ENCODE data around the gene CAMTA1. TPM values are rescaled to one million over a fixed set of nuclear protein-coding genes. Genes with fewer than 3 reads are reported as not detected.

Gene CAMTA1
- total and polyA plus RNA-seq, 4 donors, result 18.0 to 93.5 (median 35.8) TPM

DNA sequence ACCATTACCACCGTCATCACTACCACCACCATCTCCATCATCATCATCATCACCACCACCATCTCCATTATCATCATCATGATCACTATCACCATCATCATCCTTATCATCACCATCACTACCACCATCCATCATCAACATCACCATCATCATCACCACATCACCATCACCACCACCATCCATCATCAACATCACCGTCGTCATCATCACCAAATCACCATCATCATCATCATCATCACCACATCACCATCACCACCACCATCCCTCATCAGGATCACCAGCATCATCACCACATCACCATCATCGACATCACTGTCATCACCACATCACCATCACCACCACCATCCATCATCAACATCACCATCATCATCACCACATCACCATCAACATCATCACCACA, 782.8 kb downstream of the CAMTA1 start:
- Histone ChIP-seq H3K9ac (ENCODE audit: low read depth in 1 of 2, low read length in 2 of 2) (no peak overlapping the region), H3K4me1 (ENCODE audit: control insufficient read depth in 4 of 4, insufficient read depth in 4 of 4, low read length in 3 of 4) (peaks cover 3 to 21% (median 15%) of the 10 kb centered on the region in 4 donors), H3K9me3 (ENCODE audit: control insufficient read depth in 4 of 4, low read length in 3 of 4) (no peaks in the 10 kb centered on the region), H3K27ac (ENCODE audit: low read depth in 1 of 2, low read length in 2 of 2) (no peak overlapping the region), H3K36me3 (ENCODE audit: control insufficient read depth in 4 of 4, insufficient read depth in 3 of 4, low read depth in 1 of 4, low read length in 3 of 4) (no peaks in the 10 kb centered on the region), H3K27me3 (ENCODE audit: control insufficient read depth in 4 of 4, insufficient read depth in 4 of 4, low read length in 3 of 4) (no peaks in the 10 kb centered on the region), H3K4me3 (ENCODE audit: low read depth in 1 of 3, low read length in 3 of 3) (no peak overlapping the region)
- no peak for TF ChIP-seq ATF3 (IDR thresholded peaks at IDR 0.05)
- TF ChIP-seq, protein P1, sequence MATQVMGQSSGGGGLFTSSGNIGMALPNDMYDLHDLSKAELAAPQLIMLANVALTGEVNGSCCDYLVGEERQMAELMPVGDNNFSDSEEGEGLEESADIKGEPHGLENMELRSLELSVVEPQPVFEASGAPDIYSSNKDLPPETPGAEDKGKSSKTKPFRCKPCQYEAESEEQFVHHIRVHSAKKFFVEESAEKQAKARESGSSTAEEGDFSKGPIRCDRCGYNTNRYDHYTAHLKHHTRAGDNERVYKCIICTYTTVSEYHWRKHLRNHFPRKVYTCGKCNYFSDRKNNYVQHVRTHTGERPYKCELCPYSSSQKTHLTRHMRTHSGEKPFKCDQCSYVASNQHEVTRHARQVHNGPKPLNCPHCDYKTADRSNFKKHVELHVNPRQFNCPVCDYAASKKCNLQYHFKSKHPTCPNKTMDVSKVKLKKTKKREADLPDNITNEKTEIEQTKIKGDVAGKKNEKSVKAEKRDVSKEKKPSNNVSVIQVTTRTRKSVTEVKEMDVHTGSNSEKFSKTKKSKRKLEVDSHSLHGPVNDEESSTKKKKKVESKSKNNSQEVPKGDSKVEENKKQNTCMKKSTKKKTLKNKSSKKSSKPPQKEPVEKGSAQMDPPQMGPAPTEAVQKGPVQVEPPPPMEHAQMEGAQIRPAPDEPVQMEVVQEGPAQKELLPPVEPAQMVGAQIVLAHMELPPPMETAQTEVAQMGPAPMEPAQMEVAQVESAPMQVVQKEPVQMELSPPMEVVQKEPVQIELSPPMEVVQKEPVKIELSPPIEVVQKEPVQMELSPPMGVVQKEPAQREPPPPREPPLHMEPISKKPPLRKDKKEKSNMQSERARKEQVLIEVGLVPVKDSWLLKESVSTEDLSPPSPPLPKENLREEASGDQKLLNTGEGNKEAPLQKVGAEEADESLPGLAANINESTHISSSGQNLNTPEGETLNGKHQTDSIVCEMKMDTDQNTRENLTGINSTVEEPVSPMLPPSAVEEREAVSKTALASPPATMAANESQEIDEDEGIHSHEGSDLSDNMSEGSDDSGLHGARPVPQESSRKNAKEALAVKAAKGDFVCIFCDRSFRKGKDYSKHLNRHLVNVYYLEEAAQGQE (IDR thresholded peaks at IDR 0.05), result no peak
- TF ChIP-seq ZBTB33 (IDR thresholded peaks at IDR 0.05), result no peak
- no peak for TF ChIP-seq JUND (IDR thresholded peaks at IDR 0.05)
- no peak for TF ChIP-seq NR2F2 (IDR thresholded peaks at IDR 0.05)
- TF ChIP-seq YY1 (IDR thresholded peaks at IDR 0.05), result no peak
- no peak for TF ChIP-seq RXRA (IDR thresholded peaks at IDR 0.05)
- no peak for TF ChIP-seq GABPA (IDR thresholded peaks at IDR 0.05 in 1 of 2, conservative IDR thresholded peaks at IDR 0.05 in 1 of 2)
- no peak for TF ChIP-seq HNF4G (IDR thresholded peaks at IDR 0.05)
- no peak for TF ChIP-seq TAF1 (conservative IDR thresholded peaks at IDR 0.05)
- TF ChIP-seq SP1 (IDR thresholded peaks at IDR 0.05), result no peak
- TF ChIP-seq FOXA1 (IDR thresholded peaks at IDR 0.05), result no peak
- TF ChIP-seq HNF4A (conservative IDR thresholded peaks at IDR 0.05), result no peak
- TF ChIP-seq, protein P2, sequence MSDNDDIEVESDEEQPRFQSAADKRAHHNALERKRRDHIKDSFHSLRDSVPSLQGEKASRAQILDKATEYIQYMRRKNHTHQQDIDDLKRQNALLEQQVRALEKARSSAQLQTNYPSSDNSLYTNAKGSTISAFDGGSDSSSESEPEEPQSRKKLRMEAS (IDR thresholded peaks at IDR 0.05), result no peak
- TF ChIP-seq CTCF (IDR thresholded peaks at IDR 0.05; ENCODE audit: low read depth, low read length, missing input control), result no peak
- TF ChIP-seq RAD21 (IDR thresholded peaks at IDR 0.05), result no peak
- TF ChIP-seq FOXA2 (IDR thresholded peaks at IDR 0.05), result no peak
- WGBS, result 93% methylated on average over 4 of the region's 4 CpGs
- DNase-seq (ENCODE audit: low spot score), result no peak

All from liver (tissue), 9 donors.